Measurements from ENCODE around the gene CFAP206.
A peak's percentile ranks its signal among the peaks of the same experiment; 100 is the strongest.
"Not testable (repeated sequence)": the region's sequence is repeated elsewhere in the genome, so short reads cannot be mapped to it uniquely, and the experiment has no call there.

Gene CFAP206

GRCh38 chr6:87483929-87484328 is 76.2 kb downstream of the CFAP206 start:
- H3K4me1 ChIP-seq (ENCODE audit: control insufficient read depth, low read depth, low read length) = no peaks in the 10 kb centered on the region
- H3K23ac ChIP-seq (ENCODE audit: low read length) = no peak overlapping the region
- peak; percentile 94 for DNase-seq
- H3K4me2 ChIP-seq (ENCODE audit: low read length) = no peak overlapping the region
- no peak overlapping the region for H4K8ac ChIP-seq (ENCODE audit: low read depth, low read length)
- no peak overlapping the region for H3K56ac ChIP-seq (ENCODE audit: low read length)
- no peak overlapping the region for H3K4me3 ChIP-seq (ENCODE audit: low read length)
- no peak overlapping the region for H3K27ac ChIP-seq (ENCODE audit: low read depth, low read length)
- H3K4ac ChIP-seq (ENCODE audit: low read depth, low read length) = no peak overlapping the region
- no peak overlapping the region for H3K18ac ChIP-seq (ENCODE audit: low read length)
- no peaks in the 10 kb centered on the region for H3K79me2 ChIP-seq (ENCODE audit: control insufficient read depth, insufficient read depth, low read length)
- H3K27me3 ChIP-seq (ENCODE audit: insufficient read depth, low read length, poor library complexity) = no peaks in the 10 kb centered on the region
- H3K36me3 ChIP-seq (ENCODE audit: control insufficient read depth, insufficient read depth, low read length) = no peaks in the 10 kb centered on the region
- no peak overlapping the region for H4K5ac ChIP-seq (ENCODE audit: low read length)
- H2AK5ac ChIP-seq (ENCODE audit: low read length) = no peak overlapping the region
- no CpG with 5 or more reads among the region's 9 CpGs for WGBS (ENCODE audit: extremely low coverage, insufficient coverage, low lambda C conversion rate)
- no peak overlapping the region for H3K9ac ChIP-seq (ENCODE audit: low read length)
- no peak overlapping the region for H2BK120ac ChIP-seq (ENCODE audit: low read depth, low read length)
- H2BK15ac ChIP-seq (replicated peaks; ENCODE audit: low read depth) = no peak overlapping the region
- H2BK5ac ChIP-seq (ENCODE audit: low read length) = no peak overlapping the region
- no peaks in the 10 kb centered on the region for H3K79me1 ChIP-seq (ENCODE audit: low read length)

GRCh38 chr6:87484491-87484890 is 76.7 kb downstream of the CFAP206 start:
- Histone ChIP-seq H3K4me1 (ENCODE audit: control insufficient read depth, low read depth, low read length) (no peaks in the 10 kb centered on the region), H2BK120ac (ENCODE audit: low read depth, low read length) (no peak overlapping the region), H2AK5ac (ENCODE audit: low read length) (no peak overlapping the region), H3K79me1 (ENCODE audit: low read length) (no peaks in the 10 kb centered on the region), H4K8ac (ENCODE audit: low read depth, low read length) (no peak overlapping the region), H3K56ac (ENCODE audit: low read length) (no peak overlapping the region), H3K23ac (ENCODE audit: low read length) (no peak overlapping the region), H3K36me3 (ENCODE audit: control insufficient read depth, insufficient read depth, low read length) (no peaks in the 10 kb centered on the region), H4K5ac (ENCODE audit: low read length) (no peak overlapping the region), H3K79me2 (ENCODE audit: control insufficient read depth, insufficient read depth, low read length) (no peaks in the 10 kb centered on the region), H3K18ac (ENCODE audit: low read length) (no peak overlapping the region), H3K27ac (ENCODE audit: low read depth, low read length) (no peak overlapping the region), H3K27me3 (ENCODE audit: insufficient read depth, low read length, poor library complexity) (no peaks in the 10 kb centered on the region), H3K4me2 (ENCODE audit: low read length) (no peak overlapping the region), H3K4ac (ENCODE audit: low read depth, low read length) (no peak overlapping the region), H3K9ac (ENCODE audit: low read length) (no peak overlapping the region), H2BK15ac (replicated peaks; ENCODE audit: low read depth) (no peak overlapping the region), H3K4me3 (ENCODE audit: low read length) (no peak overlapping the region), H2BK5ac (ENCODE audit: low read length) (no peak overlapping the region)
- no CpG with 5 or more reads among the region's 7 CpGs for WGBS (ENCODE audit: extremely low coverage, insufficient coverage, low lambda C conversion rate)
- DNase-seq = no peak

GRCh38 chr6:87487555-87487954 is 79.8 kb downstream of the CFAP206 start:
- Histone ChIP-seq H2BK120ac (ENCODE audit: low read depth, low read length) (no peak overlapping the region), H3K36me3 (ENCODE audit: control insufficient read depth, insufficient read depth, low read length) (no peaks in the 10 kb centered on the region), H3K27me3 (ENCODE audit: insufficient read depth, low read length, poor library complexity) (no peaks in the 10 kb centered on the region), H3K9ac (ENCODE audit: low read length) (no peak overlapping the region), H3K79me2 (ENCODE audit: control insufficient read depth, insufficient read depth, low read length) (no peaks in the 10 kb centered on the region), H4K5ac (ENCODE audit: low read length) (no peak overlapping the region), H3K4ac (ENCODE audit: low read depth, low read length) (no peak overlapping the region), H2BK5ac (ENCODE audit: low read length) (no peak overlapping the region), H2BK15ac (replicated peaks; ENCODE audit: low read depth) (no peak overlapping the region), H3K4me2 (ENCODE audit: low read length) (no peak overlapping the region), H3K18ac (ENCODE audit: low read length) (no peak overlapping the region), H3K79me1 (ENCODE audit: low read length) (no peaks in the 10 kb centered on the region), H3K27ac (ENCODE audit: low read depth, low read length) (no peak overlapping the region), H4K8ac (ENCODE audit: low read depth, low read length) (no peak overlapping the region), H3K4me1 (ENCODE audit: control insufficient read depth, low read depth, low read length) (no peaks in the 10 kb centered on the region), H3K56ac (ENCODE audit: low read length) (no peak overlapping the region), H2AK5ac (ENCODE audit: low read length) (no peak overlapping the region), H3K23ac (ENCODE audit: low read length) (no peak overlapping the region), H3K4me3 (ENCODE audit: low read length) (no peak overlapping the region)
- DNase-seq = no peak
- WGBS (ENCODE audit: extremely low coverage, insufficient coverage, low lambda C conversion rate) = no CpG with 5 or more reads among the region's 4 CpGs

GRCh38 chr6:87489326-87489725 is 81.6 kb downstream of the CFAP206 start:
- not testable (repeated sequence) for H3K27ac ChIP-seq (ENCODE audit: low read depth, low read length); H2BK120ac ChIP-seq (ENCODE audit: low read depth, low read length); DNase-seq; H3K4me1 ChIP-seq (ENCODE audit: control insufficient read depth, low read depth, low read length); H3K56ac ChIP-seq (ENCODE audit: low read length); H2BK15ac ChIP-seq (replicated peaks; ENCODE audit: low read depth); H3K18ac ChIP-seq (ENCODE audit: low read length); H3K79me2 ChIP-seq (ENCODE audit: control insufficient read depth, insufficient read depth, low read length); H4K8ac ChIP-seq (ENCODE audit: low read depth, low read length); H4K5ac ChIP-seq (ENCODE audit: low read length); H3K79me1 ChIP-seq (ENCODE audit: low read length); H3K23ac ChIP-seq (ENCODE audit: low read length); H3K9ac ChIP-seq (ENCODE audit: low read length); H3K4me3 ChIP-seq (ENCODE audit: low read length); H3K27me3 ChIP-seq (ENCODE audit: insufficient read depth, low read length, poor library complexity); H2BK5ac ChIP-seq (ENCODE audit: low read length); H3K36me3 ChIP-seq (ENCODE audit: control insufficient read depth, insufficient read depth, low read length); H2AK5ac ChIP-seq (ENCODE audit: low read length); H3K4ac ChIP-seq (ENCODE audit: low read depth, low read length); H3K4me2 ChIP-seq (ENCODE audit: low read length)
- no CpG with 5 or more reads among the region's 8 CpGs for WGBS (ENCODE audit: extremely low coverage, insufficient coverage, low lambda C conversion rate)

GRCh38 chr6:87494761-87495422 is 87.1 kb downstream of the CFAP206 start:
- Histone ChIP-seq H3K56ac (ENCODE audit: low read length) (no peak overlapping the region), H3K27ac (ENCODE audit: low read depth, low read length) (no peak overlapping the region), H3K4ac (ENCODE audit: low read depth, low read length) (no peak overlapping the region), H3K27me3 (ENCODE audit: insufficient read depth, low read length, poor library complexity) (no peaks in the 10 kb centered on the region), H3K18ac (ENCODE audit: low read length) (no peak overlapping the region), H2BK120ac (ENCODE audit: low read depth, low read length) (no peak overlapping the region), H3K4me1 (ENCODE audit: control insufficient read depth, low read depth, low read length) (no peaks in the 10 kb centered on the region), H3K4me3 (ENCODE audit: low read length) (no peak overlapping the region), H4K8ac (ENCODE audit: low read depth, low read length) (no peak overlapping the region), H2BK5ac (ENCODE audit: low read length) (no peak overlapping the region), H2AK5ac (ENCODE audit: low read length) (no peak overlapping the region), H2BK15ac (replicated peaks; ENCODE audit: low read depth) (no peak overlapping the region), H3K23ac (ENCODE audit: low read length) (no peak overlapping the region), H3K4me2 (ENCODE audit: low read length) (no peak overlapping the region), H3K79me1 (ENCODE audit: low read length) (no peaks in the 10 kb centered on the region), H3K79me2 (ENCODE audit: control insufficient read depth, insufficient read depth, low read length) (no peaks in the 10 kb centered on the region), H3K36me3 (ENCODE audit: control insufficient read depth, insufficient read depth, low read length) (no peaks in the 10 kb centered on the region), H3K9ac (ENCODE audit: low read length) (no peak overlapping the region), H4K5ac (ENCODE audit: low read length) (no peak overlapping the region)
- DNase-seq = no peak
- WGBS (ENCODE audit: extremely low coverage, insufficient coverage, low lambda C conversion rate) = no CpG with 5 or more reads among the region's 8 CpGs

- H2BK5ac ChIP-seq (ENCODE audit: low read length) = no peak overlapping the region
- H3K4ac ChIP-seq (ENCODE audit: low read depth, low read length) = no peak overlapping the region
- H2BK15ac ChIP-seq (replicated peaks; ENCODE audit: low read depth) = no peak overlapping the region
- no peak overlapping the region for H3K18ac ChIP-seq (ENCODE audit: low read length)
- no peak overlapping the region for H2BK120ac ChIP-seq (ENCODE audit: low read depth, low read length)
- H3K4me3 ChIP-seq (ENCODE audit: low read length) = no peak overlapping the region
- no peaks in the 10 kb centered on the region for H3K79me1 ChIP-seq (ENCODE audit: low read length)
- no peak overlapping the region for H2AK5ac ChIP-seq (ENCODE audit: low read length)
- no peak overlapping the region for H3K23ac ChIP-seq (ENCODE audit: low read length)
- no peak overlapping the region for H4K8ac ChIP-seq (ENCODE audit: low read depth, low read length)
- no peak overlapping the region for H4K5ac ChIP-seq (ENCODE audit: low read length)
- no peaks in the 10 kb centered on the region for H3K4me1 ChIP-seq (ENCODE audit: control insufficient read depth, low read depth, low read length)
- H3K36me3 ChIP-seq (ENCODE audit: control insufficient read depth, insufficient read depth, low read length) = no peaks in the 10 kb centered on the region
- H3K56ac ChIP-seq (ENCODE audit: low read length) = no peak overlapping the region
- no peak overlapping the region for H3K4me2 ChIP-seq (ENCODE audit: low read length)
- no peaks in the 10 kb centered on the region for H3K27me3 ChIP-seq (ENCODE audit: insufficient read depth, low read length, poor library complexity)
- no peaks in the 10 kb centered on the region for H3K79me2 ChIP-seq (ENCODE audit: control insufficient read depth, insufficient read depth, low read length)
- no peak overlapping the region for H3K9ac ChIP-seq (ENCODE audit: low read length)
- no peak overlapping the region for H3K27ac ChIP-seq (ENCODE audit: low read depth, low read length)
- DNase-seq = no peak
Measured at GRCh38 chr6:87498048-87498447, 90.3 kb downstream of the CFAP206 start.

All from mesendoderm (in vitro differentiated cells).